ENCODE results near the gene CD180.

The CD180 gene

DNA sequence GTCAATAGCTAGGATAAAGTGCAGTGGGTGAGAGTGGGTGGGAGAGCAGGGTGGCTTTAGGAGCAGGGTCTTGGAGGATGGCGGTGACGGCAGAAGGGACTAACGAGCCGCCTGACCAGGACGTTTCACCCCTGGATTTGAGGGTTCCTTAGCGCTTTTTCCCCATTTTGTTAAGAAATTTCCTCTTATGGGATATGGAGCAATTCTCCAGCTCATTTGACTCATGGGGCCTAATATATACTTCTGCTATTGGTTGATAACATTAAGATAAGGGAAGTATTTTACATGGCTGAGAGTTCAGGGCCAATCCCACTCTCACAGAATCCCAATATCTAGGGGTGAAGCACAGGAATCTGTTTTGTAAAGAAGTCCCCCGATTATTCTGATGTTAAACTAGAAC lies 17.6 kb downstream of the CD180 start:
- Histone ChIP-seq H3K4me3 (ENCODE audit: insufficient read depth in 1 of 2, low read depth in 1 of 2, low read length in 2 of 2) (no peak overlapping the region), H2BK15ac (ENCODE audit: low read depth, poor library complexity, severe bottlenecking) (no peak overlapping the region)

GRCh38 chr5:67178085-67178484 lies 18.5 kb downstream of the CD180 start:
- H3K79me1 ChIP-seq (replicated peaks; ENCODE audit: low read length, poor library complexity, severe bottlenecking): no peaks in the 10 kb centered on the region
- no peak overlapping the region for H2BK120ac ChIP-seq (ENCODE audit: low read depth, low read length)

More for the DNA sequence above, 17.6 kb downstream of the CD180 start:
- Histone ChIP-seq H2AK5ac (ENCODE audit: low read length, severe bottlenecking) (no peak overlapping the region), H2AFZ (ENCODE audit: low read depth, low read length) (no peak overlapping the region), H3K4ac (ENCODE audit: low read depth in 1 of 2, low read length in 2 of 2) (no peak overlapping the region), H2BK120ac (ENCODE audit: low read depth, low read length) (no peak overlapping the region), H3K23ac (ENCODE audit: low read length in 2 of 2) (no peak overlapping the region), H3K27me3 (ENCODE audit: control insufficient read depth in 1 of 2, insufficient read depth in 1 of 2, low read length in 2 of 2) (no peaks in the 10 kb centered on the region), H3K18ac (ENCODE audit: low read depth in 1 of 2, low read length in 2 of 2) (no peak overlapping the region), H2BK12ac (ENCODE audit: low read length in 2 of 2) (no peak overlapping the region), H2BK5ac (ENCODE audit: low read depth, low read length, poor library complexity, severe bottlenecking) (no peak overlapping the region), H3K4me1 (ENCODE audit: control insufficient read depth, insufficient read depth, low read depth, low read length) (no peaks in the 10 kb centered on the region), H3K36me3 (ENCODE audit: control insufficient read depth in 1 of 2, insufficient read depth in 2 of 2, low read depth in 1 of 2, low read length in 2 of 2) (no peaks in the 10 kb centered on the region), H3K79me1 (replicated peaks; ENCODE audit: low read length, poor library complexity, severe bottlenecking) (no peaks in the 10 kb centered on the region), H3K27ac (ENCODE audit: low read length, poor library complexity, severe bottlenecking) (no peak overlapping the region), H4K91ac (ENCODE audit: low read length) (no peak overlapping the region), H3K9me3 (ENCODE audit: control insufficient read depth, low read length) (no peaks in the 10 kb centered on the region), H3K14ac (ENCODE audit: low read length in 2 of 2) (no peak overlapping the region), H3K4me2 (ENCODE audit: low read length, poor library complexity, severe bottlenecking) (no peak overlapping the region), H4K8ac (ENCODE audit: low read length) (no peak overlapping the region), H3K9ac (ENCODE audit: low read length) (no peak overlapping the region)
- DNase-seq: no peak
- WGBS: 93% methylated on average over 6 of the region's 7 CpGs

GRCh38 chr5:67176936-67177335 lies 19.7 kb downstream of the CD180 start:
- H3K27me3 ChIP-seq (ENCODE audit: control insufficient read depth in 1 of 2, insufficient read depth in 1 of 2, low read length in 2 of 2): no peaks in the 10 kb centered on the region
- no peak for DNase-seq

More at GRCh38 chr5:67178085-67178484, 18.5 kb downstream of the CD180 start:
- Histone ChIP-seq H3K4me2 (ENCODE audit: low read length, poor library complexity, severe bottlenecking) (no peak overlapping the region), H3K18ac (ENCODE audit: low read depth in 1 of 2, low read length in 2 of 2) (no peak overlapping the region), H3K9me3 (ENCODE audit: control insufficient read depth, low read length) (no peaks in the 10 kb centered on the region), H3K14ac (ENCODE audit: low read length in 2 of 2) (no peak overlapping the region), H3K27ac (ENCODE audit: low read length, poor library complexity, severe bottlenecking) (no peak overlapping the region), H2BK15ac (ENCODE audit: low read depth, poor library complexity, severe bottlenecking) (no peak overlapping the region), H4K8ac (ENCODE audit: low read length) (no peak overlapping the region), H3K4me1 (ENCODE audit: control insufficient read depth, insufficient read depth, low read depth, low read length) (no peaks in the 10 kb centered on the region), H2BK12ac (ENCODE audit: low read length in 2 of 2) (no peak overlapping the region), H2AK5ac (ENCODE audit: low read length, severe bottlenecking) (no peak overlapping the region), H3K23ac (ENCODE audit: low read length in 2 of 2) (no peak overlapping the region), H3K4ac (ENCODE audit: low read depth in 1 of 2, low read length in 2 of 2) (no peak overlapping the region), H2AFZ (ENCODE audit: low read depth, low read length) (no peak overlapping the region), H3K9ac (ENCODE audit: low read length) (no peak overlapping the region), H3K4me3 (ENCODE audit: insufficient read depth in 1 of 2, low read depth in 1 of 2, low read length in 2 of 2) (no peak overlapping the region), H3K36me3 (ENCODE audit: control insufficient read depth in 1 of 2, insufficient read depth in 2 of 2, low read depth in 1 of 2, low read length in 2 of 2) (no peaks in the 10 kb centered on the region), H4K91ac (ENCODE audit: low read length) (no peak overlapping the region), H2BK5ac (ENCODE audit: low read depth, low read length, poor library complexity, severe bottlenecking) (no peak overlapping the region), H3K27me3 (ENCODE audit: control insufficient read depth in 1 of 2, insufficient read depth in 1 of 2, low read length in 2 of 2) (no peaks in the 10 kb centered on the region)
- DNase-seq: no peak
- WGBS: 54% methylated on average over 1 of the region's 1 CpG

GRCh38 chr5:67173959-67174358 lies 22.6 kb downstream of the CD180 start:
- H3K4me2 ChIP-seq (ENCODE audit: low read length, poor library complexity, severe bottlenecking): no peak overlapping the region
- H3K27ac ChIP-seq (ENCODE audit: low read length, poor library complexity, severe bottlenecking): no peak overlapping the region
- no peak overlapping the region for H3K23ac ChIP-seq (ENCODE audit: low read length in 2 of 2)
- no peak overlapping the region for H2BK12ac ChIP-seq (ENCODE audit: low read length in 2 of 2)
- H3K79me1 ChIP-seq (replicated peaks; ENCODE audit: low read length, poor library complexity, severe bottlenecking): no peaks in the 10 kb centered on the region
- no peak overlapping the region for H2BK5ac ChIP-seq (ENCODE audit: low read depth, low read length, poor library complexity, severe bottlenecking)
- no peaks in the 10 kb centered on the region for H3K4me1 ChIP-seq (ENCODE audit: control insufficient read depth, insufficient read depth, low read depth, low read length)
- no peak overlapping the region for H4K8ac ChIP-seq (ENCODE audit: low read length)
- no peak for DNase-seq
- no peak overlapping the region for H4K91ac ChIP-seq (ENCODE audit: low read length)
- H3K27me3 ChIP-seq (ENCODE audit: control insufficient read depth in 1 of 2, insufficient read depth in 1 of 2, low read length in 2 of 2): no peaks in the 10 kb centered on the region
- no peak overlapping the region for H3K14ac ChIP-seq (ENCODE audit: low read length in 2 of 2)
- peaks cover 0 to 9% of the 10 kb centered on the region in 2 experiments for H3K36me3 ChIP-seq (ENCODE audit: control insufficient read depth in 1 of 2, insufficient read depth in 2 of 2, low read depth in 1 of 2, low read length in 2 of 2)
- no peak overlapping the region for H2AK5ac ChIP-seq (ENCODE audit: low read length, severe bottlenecking)
- H2AFZ ChIP-seq (ENCODE audit: low read depth, low read length): no peak overlapping the region
- H3K18ac ChIP-seq (ENCODE audit: low read depth in 1 of 2, low read length in 2 of 2): no peak overlapping the region
- H3K4ac ChIP-seq (ENCODE audit: low read depth in 1 of 2, low read length in 2 of 2): no peak overlapping the region
- H3K4me3 ChIP-seq (ENCODE audit: insufficient read depth in 1 of 2, low read depth in 1 of 2, low read length in 2 of 2): no peak overlapping the region
- no peak overlapping the region for H2BK15ac ChIP-seq (ENCODE audit: low read depth, poor library complexity, severe bottlenecking)
- H2BK120ac ChIP-seq (ENCODE audit: low read depth, low read length): no peak overlapping the region
- 100% methylated on average over 1 of the region's 1 CpG for WGBS
- H3K9me3 ChIP-seq (ENCODE audit: control insufficient read depth, low read length): no peaks in the 10 kb centered on the region
- H3K9ac ChIP-seq (ENCODE audit: low read length): no peak overlapping the region

More at GRCh38 chr5:67176936-67177335, 19.7 kb downstream of the CD180 start:
- no peak overlapping the region for H3K9ac ChIP-seq (ENCODE audit: low read length)
- no peak overlapping the region for H2BK5ac ChIP-seq (ENCODE audit: low read depth, low read length, poor library complexity, severe bottlenecking)
- no peak overlapping the region for H3K23ac ChIP-seq (ENCODE audit: low read length in 2 of 2)
- H2AK5ac ChIP-seq (ENCODE audit: low read length, severe bottlenecking): no peak overlapping the region
- no peaks in the 10 kb centered on the region for H3K9me3 ChIP-seq (ENCODE audit: control insufficient read depth, low read length)
- no peak overlapping the region for H2BK15ac ChIP-seq (ENCODE audit: low read depth, poor library complexity, severe bottlenecking)
- no peak overlapping the region for H3K18ac ChIP-seq (ENCODE audit: low read depth in 1 of 2, low read length in 2 of 2)
- no peaks in the 10 kb centered on the region for H3K79me1 ChIP-seq (replicated peaks; ENCODE audit: low read length, poor library complexity, severe bottlenecking)
- H2BK12ac ChIP-seq (ENCODE audit: low read length in 2 of 2): no peak overlapping the region
- H3K4ac ChIP-seq (ENCODE audit: low read depth in 1 of 2, low read length in 2 of 2): no peak overlapping the region
- H2BK120ac ChIP-seq (ENCODE audit: low read depth, low read length): no peak overlapping the region
- no peak overlapping the region for H3K4me3 ChIP-seq (ENCODE audit: insufficient read depth in 1 of 2, low read depth in 1 of 2, low read length in 2 of 2)
- H3K27ac ChIP-seq (ENCODE audit: low read length, poor library complexity, severe bottlenecking): no peak overlapping the region
- H3K4me2 ChIP-seq (ENCODE audit: low read length, poor library complexity, severe bottlenecking): no peak overlapping the region
- H2AFZ ChIP-seq (ENCODE audit: low read depth, low read length): no peak overlapping the region
- H3K14ac ChIP-seq (ENCODE audit: low read length in 2 of 2): no peak overlapping the region
- no peak overlapping the region for H4K91ac ChIP-seq (ENCODE audit: low read length)
- H3K36me3 ChIP-seq (ENCODE audit: control insufficient read depth in 1 of 2, insufficient read depth in 2 of 2, low read depth in 1 of 2, low read length in 2 of 2): no peaks in the 10 kb centered on the region
- H4K8ac ChIP-seq (ENCODE audit: low read length): no peak overlapping the region
- H3K4me1 ChIP-seq (ENCODE audit: control insufficient read depth, insufficient read depth, low read depth, low read length): no peaks in the 10 kb centered on the region
